A549 (cell line): Measurements from ENCODE around the gene OR1F1.

Experiments
- CTCF ChIP-seq: fragments of >200 bp; sonication (Bioruptor Twin); formaldehyde crosslinking; IDR thresholded peaks from 3 replicates; pipeline ENCODE4 v1.5.1; 2016
- MAZ ChIP-seq: fragments of 150-350 bp; IDR thresholded peaks from 2 replicates; pipeline ENCODE4 v1.6.1; 2014; ENCODE audit warnings: antibody characterized with exemption, low read depth, low read length, borderline replicate concordance
- POLR2AphosphoS2 ChIP-seq: conservative IDR thresholded peaks from 2 replicates; pipeline ENCODE4 v1.6.1; 2012; ENCODE audit warnings: low read length, improper control_type of control experiment, inconsistent platforms

GRCh38 chr16:3138823-3139426, 49.1 kb upstream of the OR1F1 start:
- TF ChIP-seq MAZ (no peak), CTCF (no peak), POLR2AphosphoS2 (no peak)
